ENCODE results near the gene OSGIN1.

GRCh38 chr16:83990492-83990891, 37.5 kb downstream of the OSGIN1 start:
- TF ChIP-seq CTCF (IDR thresholded peaks at IDR 0.05; ENCODE audit: poor library complexity, severe bottlenecking) (no peak), EZH2 (IDR thresholded peaks at IDR 0.05; ENCODE audit: borderline replicate concordance, insufficient read depth, low read length, poor library complexity, severe bottlenecking) (no peak), EP300 (conservative IDR thresholded peaks at IDR 0.05; ENCODE audit: poor library complexity, severe bottlenecking) (no peak), REST (IDR thresholded peaks at IDR 0.05; ENCODE audit: borderline replicate concordance) (no peak), POLR2AphosphoS5 (IDR thresholded peaks at IDR 0.05) (no peak)
